GM13976 (cell line): ENCODE data around the gene TYW5.

ENCODE experiments used
- DNase-seq: peaks from one replicate; pipeline ENCODE4 v3.0.0; 2012; ENCODE audit warnings: low spot score
- in situ Hi-C: fragments of 300-500 bp; cut with MboI; formaldehyde crosslinking; loops from one replicate; pipeline ENCODE4 v1.12.0; 2022; ENCODE audit warnings: low sequenced_read_pairs, mixed read lengths, inconsistent platforms; ENCODE audit not compliant: unreplicated experiment
- TF ChIP-seq, protein P1 (sequence below): IDR thresholded peaks from 2 replicates; pipeline ENCODE4 v1.5.1; 2012; ENCODE audit warnings: borderline replicate concordance, mild to moderate bottlenecking; ENCODE audit not compliant: insufficient read depth; ENCODE audit errors: extremely low read depth, missing control alignments, control extremely low read depth

Gene TYW5

DNA sequence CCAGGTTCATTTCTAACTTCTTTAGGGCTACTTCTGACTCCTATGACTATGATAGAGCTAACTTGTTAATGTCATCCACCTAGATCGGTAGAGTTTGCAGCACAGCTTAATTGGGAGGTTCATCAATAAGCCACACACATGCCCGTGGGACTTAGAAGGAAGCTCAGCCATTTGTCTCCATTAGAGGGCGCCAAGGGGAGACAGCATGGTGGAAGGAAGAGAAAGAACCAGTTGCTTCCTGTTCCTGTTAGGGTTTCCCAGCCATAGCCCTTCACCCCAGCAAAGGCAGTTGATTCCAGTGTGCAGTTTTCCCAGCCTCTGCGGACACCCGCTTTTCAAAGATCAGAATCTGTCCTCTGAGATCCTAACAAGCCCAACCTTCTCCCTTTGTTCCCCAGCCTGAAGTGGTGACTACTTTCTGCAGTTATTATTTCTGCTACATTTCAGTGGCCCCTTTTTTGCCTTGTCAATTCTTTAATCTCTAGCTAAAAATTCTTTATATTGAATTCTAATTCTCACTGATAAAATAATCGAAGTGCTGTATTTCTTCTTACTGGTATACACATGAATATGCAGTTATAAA lies 30.4 kb upstream of the TYW5 start:
- DNase-seq = no peak
- in situ Hi-C loops = loop anchor here (5.0 to 10.0 kb wide), 2 partner anchors 487 to 719 kb away; no protein-coding TSS in a partner anchor
- TF ChIP-seq, protein P1, sequence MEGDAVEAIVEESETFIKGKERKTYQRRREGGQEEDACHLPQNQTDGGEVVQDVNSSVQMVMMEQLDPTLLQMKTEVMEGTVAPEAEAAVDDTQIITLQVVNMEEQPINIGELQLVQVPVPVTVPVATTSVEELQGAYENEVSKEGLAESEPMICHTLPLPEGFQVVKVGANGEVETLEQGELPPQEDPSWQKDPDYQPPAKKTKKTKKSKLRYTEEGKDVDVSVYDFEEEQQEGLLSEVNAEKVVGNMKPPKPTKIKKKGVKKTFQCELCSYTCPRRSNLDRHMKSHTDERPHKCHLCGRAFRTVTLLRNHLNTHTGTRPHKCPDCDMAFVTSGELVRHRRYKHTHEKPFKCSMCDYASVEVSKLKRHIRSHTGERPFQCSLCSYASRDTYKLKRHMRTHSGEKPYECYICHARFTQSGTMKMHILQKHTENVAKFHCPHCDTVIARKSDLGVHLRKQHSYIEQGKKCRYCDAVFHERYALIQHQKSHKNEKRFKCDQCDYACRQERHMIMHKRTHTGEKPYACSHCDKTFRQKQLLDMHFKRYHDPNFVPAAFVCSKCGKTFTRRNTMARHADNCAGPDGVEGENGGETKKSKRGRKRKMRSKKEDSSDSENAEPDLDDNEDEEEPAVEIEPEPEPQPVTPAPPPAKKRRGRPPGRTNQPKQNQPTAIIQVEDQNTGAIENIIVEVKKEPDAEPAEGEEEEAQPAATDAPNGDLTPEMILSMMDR = peak; percentile 38

DNA sequence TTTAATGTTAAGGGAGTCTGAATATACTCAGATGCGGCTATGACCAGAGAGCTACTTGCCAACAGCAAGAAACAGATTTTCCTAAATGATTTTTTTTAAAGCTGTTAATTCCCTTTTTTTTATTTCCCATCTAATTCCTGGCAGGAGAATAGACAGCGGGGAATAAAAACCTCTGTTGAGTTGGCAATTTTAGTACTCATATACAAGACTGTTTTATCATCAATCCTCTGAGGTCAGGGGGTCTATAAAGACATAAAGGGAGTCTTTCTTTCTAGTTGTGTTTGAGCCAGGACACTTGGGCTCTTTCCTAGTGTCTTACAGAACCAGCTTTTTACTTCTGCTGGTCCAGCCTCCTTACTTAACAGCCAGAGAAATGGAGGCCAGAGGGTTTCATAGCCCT lies 29.5 kb upstream of the TYW5 start:
- DNase-seq = no peak
- TF ChIP-seq, protein P1 = no peak
- in situ Hi-C loops = loop anchor here (5.0 to 10.0 kb wide), 2 partner anchors 488 to 720 kb away; no protein-coding TSS in a partner anchor

DNA sequence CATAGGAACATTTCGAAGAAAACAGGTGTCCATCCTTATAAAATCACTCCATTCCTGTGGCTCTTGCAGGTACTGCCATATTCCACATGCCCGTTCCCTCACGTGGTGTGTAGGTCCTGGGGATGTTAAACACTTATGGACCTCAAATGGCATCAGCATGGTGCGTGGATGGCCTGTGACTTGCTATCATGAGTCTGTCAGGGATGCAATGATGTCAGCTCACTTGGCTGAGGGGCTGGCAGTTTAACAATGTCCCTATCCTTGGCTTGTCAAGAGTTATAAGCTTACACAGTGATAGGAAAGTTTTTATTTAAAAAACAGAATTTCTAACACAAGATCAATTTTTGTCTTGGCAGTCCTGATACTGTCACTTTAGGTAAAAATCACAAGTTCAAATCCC lies 28.9 kb upstream of the TYW5 start:
- TF ChIP-seq, protein P1 = no peak
- DNase-seq = no peak
- in situ Hi-C loops = loop anchor here (10.0 kb wide), 1 partner anchor 721 kb away; no protein-coding TSS in a partner anchor

DNA sequence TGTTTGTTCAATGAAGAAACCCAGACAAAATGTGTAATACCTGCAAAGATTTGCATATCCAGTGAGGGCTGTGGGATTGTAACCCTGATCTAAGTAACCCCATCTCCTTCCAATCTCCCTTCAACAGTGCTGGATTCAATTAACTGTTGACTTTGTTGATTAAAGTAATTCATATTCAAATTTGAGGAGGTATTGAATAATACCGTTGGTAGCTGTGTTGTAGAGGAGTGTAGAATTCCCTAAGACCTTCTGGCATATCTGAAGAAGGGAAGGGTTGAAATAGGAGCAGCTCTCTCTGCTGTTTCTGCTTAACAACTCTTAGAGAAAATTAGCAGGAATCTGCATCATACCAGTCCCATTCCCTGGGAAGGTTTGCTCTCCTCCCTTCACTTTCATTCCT lies 28.2 kb upstream of the TYW5 start:
- TF ChIP-seq, protein P1 = no peak
- in situ Hi-C loops = loop anchor here (10.0 kb wide), 1 partner anchor 721 kb away; no protein-coding TSS in a partner anchor
- no peak for DNase-seq

DNA sequence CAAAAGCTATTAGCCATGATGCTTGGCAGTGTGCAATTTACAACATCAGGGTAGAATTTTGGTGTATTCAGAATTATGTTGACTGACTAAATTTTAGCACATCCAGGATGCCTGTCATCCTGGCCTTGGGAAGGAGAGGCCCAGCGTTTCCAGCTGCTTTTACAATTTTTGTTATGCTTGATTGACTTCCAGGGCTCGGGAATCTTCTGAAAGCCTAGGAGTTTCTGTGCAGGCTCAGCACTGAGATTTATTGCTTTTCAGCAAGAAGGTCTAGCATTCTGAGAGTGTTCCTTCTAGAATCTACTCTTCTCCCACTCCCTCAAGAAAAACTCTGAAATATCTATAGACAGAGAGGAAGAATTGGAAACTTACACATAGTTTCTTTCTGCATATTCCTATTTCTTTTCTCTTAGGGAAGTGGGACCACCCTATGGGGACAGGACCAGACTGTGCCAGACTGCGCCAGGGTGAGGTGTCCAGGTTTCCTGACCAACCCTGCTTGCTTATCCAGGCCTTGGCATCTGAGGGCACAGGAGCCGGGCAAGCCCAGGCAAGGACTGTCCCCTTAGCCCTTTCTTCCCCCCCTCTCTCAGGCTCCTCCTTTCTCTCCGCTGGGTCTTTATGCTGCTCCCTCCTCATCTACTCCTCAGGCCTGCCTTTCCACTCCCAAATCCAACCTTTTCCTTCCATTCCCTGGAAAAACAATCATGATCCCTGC lies 27.0 kb upstream of the TYW5 start:
- no peak for DNase-seq
- TF ChIP-seq, protein P1 = no peak
- in situ Hi-C loops = loop anchor here (10.0 kb wide), 1 partner anchor 723 kb away; no protein-coding TSS in a partner anchor

DNA sequence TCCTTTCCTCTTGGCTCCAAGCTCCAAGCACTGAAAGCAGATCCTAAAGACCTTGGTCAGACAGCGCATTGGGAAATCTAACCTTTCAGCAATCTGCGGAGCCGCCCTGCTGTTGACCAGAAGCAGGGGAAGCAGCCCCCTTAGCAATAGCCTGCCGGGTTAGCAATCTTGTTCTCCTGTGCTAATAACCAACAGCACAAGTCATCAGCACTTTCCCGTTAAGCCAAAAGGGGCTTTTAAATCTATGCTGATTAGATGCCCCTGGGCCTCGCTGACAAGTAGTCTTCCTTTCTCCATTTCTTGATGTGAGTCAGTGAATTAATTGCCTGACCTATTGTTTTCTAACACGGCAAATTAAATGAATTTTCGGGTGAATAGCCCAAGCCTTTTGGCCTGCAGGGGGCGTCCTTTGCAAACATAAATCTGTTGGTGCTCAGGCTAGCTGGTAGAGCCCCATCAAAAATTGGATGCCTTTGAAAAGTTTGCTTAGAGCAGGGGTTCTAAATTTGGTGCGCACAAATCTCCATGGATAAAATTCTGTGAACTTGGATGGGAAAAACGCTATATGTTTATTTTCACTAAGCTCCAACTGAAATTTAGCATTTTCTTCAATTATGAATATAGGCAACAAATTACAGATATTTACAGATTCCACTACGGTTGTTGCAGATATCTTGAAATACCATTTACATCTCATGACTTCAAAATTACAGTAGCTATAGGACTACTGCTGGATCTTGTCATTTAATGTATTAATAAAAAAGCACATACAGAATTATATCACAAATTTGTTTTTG lies 24.7 kb upstream of the TYW5 start:
- peak; percentile 37 for DNase-seq
- in situ Hi-C loops = loop anchor here (10.0 kb wide), 1 partner anchor 725 kb away; no protein-coding TSS in a partner anchor
- TF ChIP-seq, protein P1 = peak; percentile 76
